ENCODE data around the gene CISD3.
A peak's percentile ranks its signal among the peaks of the same experiment; 100 is the strongest.

Gene CISD3

DNA sequence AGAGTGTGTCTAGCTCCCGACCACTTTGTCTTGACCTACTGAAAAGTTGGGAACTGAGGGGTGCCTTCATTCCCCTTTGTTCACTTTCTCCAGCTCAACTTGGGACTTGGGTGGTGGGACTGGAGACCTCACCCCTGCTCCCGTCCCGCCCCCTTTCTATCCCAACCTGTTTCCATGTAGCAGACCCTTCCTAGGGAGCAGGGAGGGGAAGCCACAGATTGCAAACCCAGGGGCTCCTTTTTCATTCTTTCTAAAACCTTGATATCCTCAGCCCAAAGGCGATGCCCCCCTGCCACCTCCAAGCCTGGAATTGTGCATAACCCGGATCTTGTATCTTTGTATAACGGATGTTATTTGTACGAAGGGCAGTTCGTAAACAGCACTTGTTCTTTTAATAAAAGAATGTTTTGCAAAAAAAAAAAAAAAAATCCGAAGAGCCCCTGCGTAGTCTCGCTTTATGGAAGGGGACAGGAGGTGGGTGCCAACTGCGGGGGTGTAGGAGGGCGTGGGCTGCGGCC, 714 bp upstream of the CISD3 start:
- no peak for DNase-seq

GRCh38 chr17:38730526-38731379, 612 bp downstream of the CISD3 start:
- peak; percentile 22 for DNase-seq

DNA sequence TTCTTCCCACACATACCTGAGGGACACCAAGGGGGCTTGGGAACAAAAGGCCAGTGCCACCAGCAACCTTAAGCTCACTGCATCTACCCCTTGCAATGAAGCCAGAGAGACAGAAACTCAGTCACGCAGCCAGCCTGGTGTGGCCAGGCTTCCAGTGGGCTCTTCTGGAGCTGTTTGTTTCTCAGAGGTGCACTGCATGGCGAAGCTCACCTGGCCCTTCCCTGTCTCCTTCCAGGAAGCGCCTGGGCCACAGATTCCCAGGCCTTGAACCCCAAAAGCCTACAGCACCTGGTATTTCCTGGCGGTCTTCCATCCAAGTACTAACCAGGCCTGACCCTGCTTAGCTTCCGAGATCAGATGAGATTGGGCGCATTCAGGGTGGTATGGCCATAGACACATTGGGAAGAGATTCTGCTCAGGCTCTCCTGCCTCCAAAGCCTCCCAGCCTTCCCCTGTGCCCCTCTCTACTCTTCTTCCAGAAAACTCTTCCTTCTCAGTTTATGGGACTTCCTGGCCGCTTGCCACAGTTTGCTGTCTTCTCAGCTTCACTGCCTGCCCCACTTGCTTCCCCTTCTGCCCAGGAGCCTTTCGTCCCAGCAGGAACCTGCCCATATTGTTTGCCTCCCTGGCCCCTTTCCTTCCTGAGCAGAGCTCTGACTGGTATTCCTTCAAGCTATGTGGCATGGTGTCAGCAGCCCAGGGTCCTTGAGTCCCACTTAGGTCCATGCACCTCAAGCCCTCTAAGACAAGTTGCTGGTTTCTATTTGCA, 1.6 kb downstream of the CISD3 start:
- DNase-seq, result no peak

DNA sequence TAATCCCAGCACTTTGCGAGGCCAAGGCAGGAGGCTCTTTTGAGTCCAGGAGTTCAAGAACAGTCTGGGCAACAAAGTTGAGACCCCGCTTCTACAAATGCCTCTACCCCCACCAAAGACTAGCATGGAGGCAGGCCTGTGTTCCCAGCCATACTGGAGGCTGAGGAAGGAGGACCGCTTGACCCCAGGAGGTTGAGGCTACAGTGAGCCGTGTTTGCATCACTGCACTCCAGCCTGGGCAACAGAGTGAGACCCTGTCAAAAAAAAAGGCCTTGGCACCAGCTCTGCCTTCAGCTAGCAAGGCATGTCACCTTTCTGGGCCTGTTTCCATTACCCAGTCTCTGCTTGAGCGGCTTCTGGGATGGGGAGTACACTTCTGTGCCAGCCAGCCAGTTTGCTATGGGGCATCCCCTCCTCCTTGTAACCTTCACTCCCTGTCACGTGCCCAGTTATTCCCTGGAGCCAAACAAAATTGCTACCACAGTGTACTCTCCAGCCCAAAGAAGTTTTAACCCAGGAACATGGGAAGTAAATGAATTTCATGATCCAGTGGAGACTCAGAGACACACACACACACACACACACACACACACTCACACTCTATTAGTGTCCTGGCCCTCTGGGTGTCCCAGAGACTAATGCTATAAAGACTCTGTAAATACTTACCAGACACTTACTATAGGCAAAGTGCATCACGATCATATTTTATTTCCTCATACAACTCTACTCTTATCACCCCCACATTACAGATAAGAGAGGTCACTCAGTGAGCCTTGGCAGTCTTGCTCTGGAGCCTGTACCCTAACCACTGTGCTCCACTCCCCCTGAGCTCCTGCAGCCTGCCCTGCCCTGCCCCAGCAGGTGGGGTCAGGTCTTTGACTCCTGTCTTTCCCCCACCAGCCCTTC, 2.5 kb downstream of the CISD3 start:
- DNase-seq, result no peak

DNA sequence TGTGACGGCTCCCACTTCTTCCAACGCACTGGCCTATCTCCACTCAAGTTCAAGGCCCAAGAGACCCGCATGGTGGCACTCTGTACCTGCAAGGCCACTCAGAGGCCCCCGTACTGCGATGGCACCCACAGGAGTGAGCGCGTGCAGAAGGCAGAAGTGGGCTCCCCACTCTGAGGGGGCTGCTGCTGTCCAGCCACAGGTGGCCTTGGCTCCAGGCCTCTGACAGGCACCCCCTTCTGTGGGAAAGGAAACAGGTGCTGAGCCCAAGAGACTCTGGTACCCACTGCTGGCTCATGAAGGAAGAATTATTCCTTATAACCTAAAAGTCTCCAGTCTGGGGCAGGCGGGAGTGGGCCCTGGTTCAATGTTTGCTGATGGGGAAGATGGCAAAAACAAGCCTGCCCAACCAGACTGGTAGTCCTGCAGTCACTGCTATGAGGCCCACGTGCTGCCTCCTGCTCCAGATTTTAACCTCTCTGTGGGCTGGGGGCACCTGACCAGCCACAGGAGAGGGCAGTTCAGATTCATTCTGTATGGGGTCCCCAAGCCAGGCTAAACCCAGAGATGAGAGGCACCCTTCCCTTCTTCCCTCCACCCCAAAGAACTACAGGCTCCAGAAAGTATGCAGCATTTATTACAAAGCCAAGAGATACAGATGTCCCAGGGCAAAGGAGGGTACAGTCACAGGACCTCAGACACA, 3.3 kb downstream of the CISD3 start:
- DNase-seq, result no peak

DNA sequence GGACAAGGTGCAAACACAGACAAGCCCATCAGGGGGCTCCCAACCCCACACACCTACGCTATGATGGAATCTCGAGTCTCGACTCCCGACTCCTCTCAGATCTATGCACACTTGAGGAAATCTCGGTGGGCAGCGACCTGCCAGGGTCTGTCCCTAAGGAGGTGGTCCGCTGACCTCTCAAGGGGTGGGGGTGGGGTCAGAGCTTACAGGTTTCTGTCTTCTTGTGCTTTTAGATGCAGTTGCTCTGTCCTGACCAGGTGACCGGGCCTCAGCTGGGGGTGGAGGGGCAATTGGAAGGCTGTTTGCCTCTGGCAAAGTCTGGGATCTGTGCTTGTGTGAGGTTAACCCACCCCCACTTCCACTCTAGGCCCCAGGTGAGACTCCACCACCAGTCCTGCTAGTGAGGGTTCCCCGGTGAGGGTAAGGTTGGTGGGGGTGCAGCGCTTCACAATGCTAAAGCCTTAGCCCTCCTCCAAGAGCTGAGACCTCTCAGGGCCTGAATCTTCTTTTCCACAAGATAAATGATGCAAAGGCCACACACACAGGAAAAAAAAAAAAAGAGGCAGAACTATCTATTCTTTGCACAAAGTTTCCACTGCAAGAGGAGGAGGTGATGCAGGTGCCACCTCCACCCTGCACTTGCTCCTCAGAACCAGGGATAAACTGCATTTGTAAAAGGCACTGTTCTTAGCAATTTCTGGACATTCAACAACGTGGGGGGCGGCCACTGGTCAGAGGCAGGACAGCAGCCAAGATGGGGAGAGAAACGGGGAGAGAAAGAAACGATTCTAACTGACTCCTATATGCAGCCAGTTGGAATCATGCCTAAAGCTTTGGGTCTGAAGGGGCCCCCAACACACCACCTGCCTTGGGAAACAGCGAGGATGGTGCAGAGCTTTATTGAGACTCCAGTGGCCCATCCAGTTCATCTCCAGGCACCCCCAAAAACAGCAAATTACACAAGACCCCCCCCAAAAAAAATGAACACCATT, 4.1 kb downstream of the CISD3 start:
- DNase-seq, result peak; percentile 25

DNA sequence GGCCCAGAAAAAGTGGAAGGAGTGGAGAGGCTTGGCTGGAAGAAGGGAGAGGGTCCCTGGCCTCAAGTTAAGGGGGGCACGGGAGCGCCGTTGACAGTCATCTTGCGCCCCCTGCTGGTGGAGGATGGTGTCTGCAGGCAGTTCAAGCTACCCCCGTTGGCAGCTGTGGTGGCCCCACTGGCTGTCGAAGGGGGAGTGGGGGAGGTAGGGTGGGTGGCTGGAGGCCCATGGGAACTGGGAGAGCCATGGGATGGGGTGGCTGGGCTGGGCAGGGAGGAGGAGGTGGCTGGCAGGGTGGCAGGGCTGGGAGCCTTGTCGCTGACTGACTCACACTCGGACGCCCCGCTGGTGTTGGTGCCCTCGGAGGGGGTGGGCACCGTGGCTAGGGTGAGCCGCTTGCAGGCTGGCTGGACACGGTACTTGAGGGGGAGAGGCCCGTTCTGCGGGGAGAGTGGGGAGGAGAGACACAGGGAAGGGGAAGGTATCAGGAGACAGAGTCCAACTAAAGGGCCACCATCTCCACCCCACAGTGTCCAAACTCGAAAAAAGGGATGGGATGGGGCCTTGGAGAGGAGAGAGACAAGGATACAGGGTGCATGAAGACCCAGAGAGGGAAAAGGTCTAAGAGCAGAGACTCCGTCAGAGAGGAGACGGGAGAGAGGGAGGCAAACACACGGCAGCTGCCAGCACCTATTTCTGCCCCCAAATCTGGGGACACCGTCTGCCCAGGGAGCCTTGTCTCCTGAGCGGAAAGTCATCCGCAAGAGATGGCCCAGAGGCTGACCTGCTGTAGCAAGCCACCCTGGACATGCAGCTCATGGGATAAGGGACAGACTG, 5.2 kb downstream of the CISD3 start:
- DNase-seq, result peak; percentile 82

DNA sequence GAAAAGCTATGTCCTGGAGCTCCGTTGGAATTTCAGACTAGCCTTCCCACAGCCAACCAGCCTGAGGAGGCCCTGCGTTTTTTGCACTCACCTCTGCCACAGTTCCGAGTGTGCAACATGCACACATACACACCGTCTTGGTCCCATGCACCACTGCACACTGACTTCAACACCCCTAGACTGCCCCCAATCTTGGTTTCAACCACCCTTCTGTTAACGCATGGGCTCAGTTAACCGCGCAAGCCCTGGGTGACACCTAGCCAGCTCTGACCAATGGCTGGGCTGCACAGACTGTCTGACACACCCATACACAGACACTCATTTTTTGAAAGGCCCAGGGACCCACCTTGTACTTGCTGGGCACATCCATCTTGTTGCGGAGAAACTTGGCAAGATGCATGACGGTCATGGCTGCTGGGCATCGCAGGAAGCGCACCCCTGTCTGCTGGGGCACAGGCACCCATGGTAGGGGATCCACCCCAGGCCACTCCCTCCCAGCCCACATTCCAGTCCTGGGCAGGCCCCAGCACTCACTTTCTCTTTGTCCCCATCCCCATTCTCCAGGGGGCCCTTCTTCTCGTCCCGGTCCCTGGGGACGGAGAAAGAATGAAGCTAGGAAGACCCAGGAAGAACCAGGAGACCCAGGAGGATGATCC, 8.0 kb downstream of the CISD3 start:
- no peak for DNase-seq

GRCh38 chr17:38738686-38739085, 8.5 kb downstream of the CISD3 start:
- no peak for DNase-seq

GRCh38 chr17:38739305-38739704, 9.2 kb downstream of the CISD3 start:
- DNase-seq, result no peak

DNA sequence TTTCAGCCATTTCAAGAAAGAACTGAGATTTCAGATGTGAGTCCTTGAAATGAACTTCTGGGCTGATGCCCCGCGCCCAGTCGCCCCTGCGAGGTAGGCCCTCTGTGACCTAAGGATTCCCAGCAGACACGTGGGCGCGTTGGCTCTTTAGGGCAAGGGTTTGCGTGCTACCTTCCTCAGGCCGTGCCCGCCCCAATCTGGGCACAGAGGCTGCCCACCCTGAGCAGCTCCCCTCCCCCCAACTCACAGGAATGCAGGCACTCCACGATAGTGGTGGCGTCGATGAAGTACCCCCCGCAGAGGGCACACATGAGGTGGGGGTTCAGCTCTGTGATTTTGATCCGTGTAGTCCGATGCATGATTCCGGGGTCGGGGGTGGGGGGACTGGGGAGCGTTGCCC, 9.9 kb downstream of the CISD3 start:
- no peak for DNase-seq

GRCh38 chr17:38740806-38741205, 10.7 kb downstream of the CISD3 start:
- no peak for DNase-seq

- DNase-seq, result no peak
Observed at GRCh38 chr17:38741461-38741860, 11.3 kb downstream of the CISD3 start.

DNA sequence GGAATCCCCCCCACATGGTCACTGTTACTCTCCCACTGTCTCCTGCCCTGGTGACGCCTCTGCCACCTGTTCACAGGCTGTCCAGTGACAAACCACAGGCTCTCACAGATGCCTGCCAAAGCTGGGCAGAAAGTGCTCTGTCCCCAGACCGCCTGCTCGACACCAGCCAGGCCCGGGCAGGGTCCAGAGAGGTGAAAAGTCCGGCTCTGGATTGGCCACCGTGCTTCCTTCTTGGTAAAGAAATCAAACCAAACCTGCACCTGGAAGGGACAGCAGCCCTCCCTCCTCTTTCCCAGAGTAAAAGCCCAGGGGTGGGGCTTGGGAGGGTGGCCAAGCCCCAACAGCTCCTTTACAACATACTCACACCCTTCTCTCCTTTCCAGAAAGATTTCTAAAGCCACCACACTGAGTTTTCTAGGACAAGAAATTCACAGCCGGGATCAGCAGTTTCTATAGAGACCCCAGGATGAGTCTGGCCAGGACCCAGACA, 11.8 kb downstream of the CISD3 start:
- no peak for DNase-seq

GRCh38 chr17:38742411-38743308, 12.5 kb downstream of the CISD3 start:
- DNase-seq, result no peak

DNA sequence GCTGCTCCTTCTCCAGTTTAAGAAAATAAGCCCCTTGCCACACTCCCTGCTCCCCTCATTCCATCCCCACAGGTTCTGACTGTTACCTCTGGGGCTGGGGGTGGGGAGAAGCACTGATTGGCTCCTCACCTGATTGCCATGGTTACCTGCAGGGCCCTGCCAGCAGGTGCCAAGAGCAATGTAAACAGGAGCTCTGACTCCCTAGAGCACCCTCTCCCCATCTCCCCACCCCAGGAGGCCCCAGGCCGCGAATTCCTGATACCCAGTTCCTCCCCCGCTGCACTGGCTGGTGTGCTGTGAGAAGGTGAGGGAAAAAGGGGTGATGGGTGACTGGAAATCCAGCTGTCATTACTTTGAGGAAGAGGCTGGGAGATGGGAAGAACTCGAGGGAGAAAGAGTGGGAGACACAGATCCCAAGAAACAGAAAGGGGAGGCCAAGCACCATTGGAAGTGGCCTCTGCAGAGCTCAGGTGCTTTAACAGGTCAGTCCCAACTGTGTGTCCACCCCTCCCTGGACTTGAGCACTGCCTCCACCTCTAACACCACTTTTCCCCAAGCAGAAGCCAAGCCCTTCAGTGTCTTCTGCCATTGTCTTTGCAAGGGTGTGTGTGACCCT, 13.5 kb downstream of the CISD3 start:
- no peak for DNase-seq

DNA sequence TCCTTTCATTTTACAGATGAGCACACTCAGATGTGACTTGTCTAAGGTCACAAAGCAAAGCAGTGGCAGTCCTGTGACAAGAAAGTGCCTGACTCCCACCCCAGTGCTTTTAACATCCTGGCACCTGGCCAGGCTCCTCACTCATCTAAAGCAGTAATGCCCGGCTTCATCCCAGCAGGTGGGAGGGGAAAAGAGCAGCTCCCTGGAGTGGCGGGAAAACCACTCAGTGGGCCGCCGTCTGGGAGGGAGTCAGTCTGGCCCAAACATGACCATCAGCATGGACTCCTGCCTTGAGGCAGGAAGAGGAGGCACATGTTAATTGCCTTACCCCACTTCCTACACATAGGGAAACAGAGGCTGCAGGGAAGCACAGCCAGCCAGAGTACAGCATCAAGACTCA, 15.4 kb downstream of the CISD3 start:
- no peak for DNase-seq
